Lung microvascular endothelial cell (primary cell): ENCODE results near the gene RRAGD. TPM values are rescaled to one million over a fixed set of nuclear protein-coding genes. Genes with fewer than 3 reads are reported as not detected.
A peak's percentile ranks its signal among the peaks of the same experiment; 100 is the strongest.

Experiments used
- DNase-seq, 2 donors: peaks; one replicate each; pipeline versions ENCODE4 v3.0.0 to v3.0.0-alpha.2; 2010; ENCODE audit warnings: low read depth in 2 of 2
- total RNA-seq: library from RNA; depleted of rRNA; stranded (reverse); fragments of >200 nt; gene quantifications from 2 replicates; pipeline ENCODE4 v1.2.1, GENCODE V29; 2014

Gene RRAGD, protein sequence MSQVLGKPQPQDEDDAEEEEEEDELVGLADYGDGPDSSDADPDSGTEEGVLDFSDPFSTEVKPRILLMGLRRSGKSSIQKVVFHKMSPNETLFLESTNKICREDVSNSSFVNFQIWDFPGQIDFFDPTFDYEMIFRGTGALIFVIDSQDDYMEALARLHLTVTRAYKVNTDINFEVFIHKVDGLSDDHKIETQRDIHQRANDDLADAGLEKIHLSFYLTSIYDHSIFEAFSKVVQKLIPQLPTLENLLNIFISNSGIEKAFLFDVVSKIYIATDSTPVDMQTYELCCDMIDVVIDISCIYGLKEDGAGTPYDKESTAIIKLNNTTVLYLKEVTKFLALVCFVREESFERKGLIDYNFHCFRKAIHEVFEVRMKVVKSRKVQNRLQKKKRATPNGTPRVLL
- total RNA-seq, result 0.22 and 0.60 TPM in 2 replicates

DNA sequence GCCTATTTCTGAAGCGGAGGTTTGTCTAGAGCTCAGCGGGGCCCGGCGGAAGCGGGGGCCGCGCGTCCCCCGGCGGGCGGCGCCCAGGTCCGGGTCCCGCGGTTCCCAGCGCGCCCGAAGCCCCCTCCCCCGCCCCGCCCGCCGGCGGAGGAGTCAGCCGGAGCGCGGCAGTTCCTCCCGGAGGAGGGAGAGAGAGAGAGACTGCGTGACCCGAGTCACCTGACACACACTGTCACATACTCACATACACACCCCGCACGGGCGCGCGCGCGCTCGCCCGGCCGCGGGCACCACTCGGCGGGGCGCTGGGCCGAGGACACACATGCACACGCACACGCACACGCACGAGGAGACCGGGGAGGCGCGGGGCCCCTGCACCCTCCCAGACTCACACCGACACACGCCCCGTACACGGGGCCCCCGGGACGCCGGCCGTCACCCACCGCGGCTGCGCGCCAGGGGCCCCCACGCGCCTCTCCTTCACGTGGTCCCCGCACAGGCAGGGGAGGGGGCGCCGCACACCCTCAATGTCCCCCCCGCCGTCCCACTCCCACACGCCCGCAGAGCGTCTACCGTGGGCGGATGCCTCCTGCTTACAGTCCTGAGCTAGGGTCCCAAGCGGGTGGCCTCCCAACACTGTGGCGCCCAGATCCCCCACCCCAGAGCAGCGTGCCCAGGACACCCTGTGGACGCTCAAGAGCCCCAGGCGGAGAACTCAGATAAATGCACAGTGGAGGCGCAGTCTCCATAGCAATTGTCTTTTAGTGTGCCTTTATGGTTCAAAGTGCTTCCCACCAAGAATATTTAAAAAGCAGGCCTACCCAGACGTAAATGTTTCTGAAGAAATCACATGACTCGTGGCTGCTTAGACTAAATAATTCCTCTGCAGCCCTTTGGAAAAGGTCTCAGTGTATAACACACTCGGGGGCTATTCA is at the start of gene RRAGD:
TSS of gene RRAGD (minus strand) at position 203 of the 935 bp plus-strand sequence. CDS start 280 bp downstream, outside the sequence.
- DNase-seq, result peak in 1 of 2 donors; percentile 24

DNA sequence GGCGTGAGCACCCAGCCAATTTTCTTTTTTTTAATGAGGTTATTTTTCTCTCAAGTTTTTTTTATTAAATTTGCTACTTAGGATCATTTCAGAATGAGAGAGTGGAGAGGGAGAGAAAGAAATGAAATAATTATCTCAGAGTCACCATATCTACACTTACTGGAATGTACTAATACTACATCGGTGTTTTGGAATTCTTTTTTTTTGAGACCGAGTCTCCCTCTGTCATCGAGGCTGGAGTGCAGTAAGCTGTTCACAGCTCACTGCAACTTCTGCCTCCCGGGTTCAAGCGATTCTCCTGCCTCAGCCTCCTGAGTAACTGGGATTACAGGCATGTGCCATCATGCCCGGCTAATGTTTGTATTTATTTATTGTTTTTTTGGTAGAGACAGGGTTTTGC is 48.6 kb upstream of the RRAGD start:
- no peak for DNase-seq

DNA sequence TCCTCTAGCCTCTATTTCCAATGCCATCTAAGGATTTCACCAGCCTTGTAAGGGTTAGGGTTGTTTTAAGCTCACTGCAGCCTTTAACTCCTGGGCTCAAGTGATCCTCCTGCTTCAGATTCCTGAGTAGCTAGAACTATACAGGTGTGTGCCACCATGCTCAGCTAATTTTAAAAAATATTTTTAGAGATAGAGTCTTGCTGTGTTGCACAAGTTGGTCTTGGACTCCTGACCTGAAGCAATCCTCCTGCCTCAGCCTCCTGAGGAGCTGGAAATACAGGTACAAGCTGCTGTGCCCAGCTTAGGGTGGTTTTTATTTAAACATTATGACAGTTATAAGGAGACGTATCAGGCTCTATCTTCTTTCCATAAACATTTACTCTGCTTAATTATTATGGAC is 47.4 kb upstream of the RRAGD start:
- DNase-seq, result no peak

DNA sequence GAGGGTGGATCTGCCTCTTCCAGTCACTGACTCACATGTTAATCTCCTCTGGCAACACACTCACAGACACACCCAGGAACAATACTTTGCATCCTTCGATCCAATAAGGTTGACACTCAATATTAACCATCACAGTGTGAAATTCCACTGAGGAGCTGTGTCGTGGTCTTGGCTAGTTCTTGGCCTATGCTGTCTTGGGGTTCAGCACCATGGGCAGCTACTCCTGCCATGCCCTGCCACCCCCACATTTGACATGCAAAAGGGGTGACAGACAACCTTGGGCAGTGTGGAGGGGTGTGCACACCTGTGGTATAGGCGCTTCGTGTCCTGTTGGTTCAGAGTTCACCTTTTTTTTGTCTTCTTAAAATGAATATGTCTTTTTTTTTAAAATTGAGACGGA is 46.6 kb upstream of the RRAGD start:
- no peak for DNase-seq

DNA sequence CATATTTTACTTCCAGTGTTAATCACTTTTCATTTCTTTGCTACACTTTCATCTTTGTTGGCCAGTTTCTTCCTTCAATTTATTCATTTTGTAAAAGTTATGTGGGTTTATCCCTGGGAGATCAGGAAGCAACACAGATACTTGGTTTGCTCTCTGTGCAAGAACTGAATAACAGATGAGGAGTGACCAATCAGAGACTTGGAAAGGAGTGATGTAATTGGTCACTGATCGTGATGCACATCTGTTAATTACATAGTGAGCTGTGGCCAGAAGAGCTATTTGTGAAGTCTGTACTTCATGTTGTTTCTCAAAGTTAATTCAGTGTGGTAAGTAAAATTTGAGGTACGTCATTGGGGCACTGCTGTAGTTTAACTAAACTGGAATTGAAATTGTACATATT is 42.2 kb upstream of the RRAGD start:
- no peak for DNase-seq

DNA sequence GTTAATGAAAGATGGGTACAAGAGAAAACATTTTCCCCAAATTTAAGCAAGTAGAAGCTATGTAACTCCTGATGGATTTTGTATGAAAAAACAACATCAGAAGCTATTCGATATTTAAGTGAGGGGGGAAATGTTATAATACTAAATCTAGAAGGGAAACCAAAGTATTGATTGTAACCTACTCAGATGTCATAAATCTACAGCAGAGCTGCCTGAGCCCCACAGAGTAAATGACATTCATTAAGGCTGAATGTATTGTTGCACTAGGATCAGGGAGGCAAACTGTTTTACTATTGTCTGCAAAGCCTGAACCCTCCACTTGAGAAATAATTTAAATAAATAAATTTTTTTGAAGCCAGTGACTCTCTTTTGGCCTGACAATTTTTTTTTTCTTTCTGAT is 40.2 kb upstream of the RRAGD start:
- no peak for DNase-seq

DNA sequence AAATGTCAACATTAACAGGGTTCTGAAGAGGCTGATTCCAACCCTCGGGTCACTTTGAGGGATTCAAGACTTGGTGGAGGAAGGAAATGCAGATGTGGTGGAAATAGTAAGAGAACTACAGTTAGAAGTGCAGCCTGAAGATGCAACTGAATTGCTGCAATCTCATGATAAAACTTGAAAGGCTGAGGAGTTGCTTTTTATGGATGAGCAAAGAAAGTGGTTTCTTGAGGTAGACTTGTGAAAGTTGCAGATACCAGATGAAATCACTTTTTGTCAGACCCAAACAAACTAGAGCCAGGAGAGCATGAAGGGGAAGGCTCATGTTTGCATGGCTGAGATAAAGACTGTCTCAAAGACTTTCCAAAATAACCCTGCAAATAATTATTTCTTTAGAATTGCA is 37.1 kb upstream of the RRAGD start:
- DNase-seq, result no peak

DNA sequence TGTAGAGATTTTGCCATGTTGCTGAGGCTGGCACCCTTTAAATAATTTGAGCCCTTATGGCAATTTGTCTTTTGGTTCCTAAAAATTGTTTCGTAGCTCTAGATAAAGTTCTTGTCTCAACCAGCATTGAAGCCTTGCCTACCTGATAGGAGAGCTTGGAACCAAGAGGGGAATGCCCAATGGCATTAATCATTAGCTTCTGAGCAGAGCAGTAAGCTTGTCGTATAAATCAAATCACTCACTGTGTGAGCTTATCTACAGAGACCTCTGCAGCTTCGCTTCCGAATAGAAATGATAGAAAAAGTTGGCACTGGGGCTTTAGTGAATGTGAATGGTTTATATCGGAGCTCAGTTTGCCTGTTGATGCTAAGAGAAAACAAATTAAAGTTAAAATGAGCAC is 31.6 kb upstream of the RRAGD start:
- DNase-seq, result no peak

DNA sequence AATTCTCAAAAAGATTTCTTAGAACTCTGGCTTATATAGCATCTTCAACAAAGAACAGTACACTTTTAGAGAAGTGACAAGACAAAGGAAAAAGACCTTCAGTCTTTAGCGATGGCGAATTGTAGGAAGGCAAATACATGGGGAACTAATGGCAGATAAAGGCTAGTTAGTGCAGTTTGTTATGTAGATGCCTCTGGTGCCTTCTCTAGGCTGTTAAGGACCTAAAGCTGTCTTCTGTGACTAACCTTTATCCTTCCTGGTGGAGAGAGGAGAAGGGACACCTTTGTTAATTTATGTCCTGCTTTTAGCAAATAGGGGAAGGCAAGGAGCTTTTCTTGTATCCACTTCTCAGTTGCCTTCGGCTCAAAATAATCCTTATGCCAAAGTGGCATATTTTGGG is 28.1 kb upstream of the RRAGD start:
- DNase-seq, result no peak

DNA sequence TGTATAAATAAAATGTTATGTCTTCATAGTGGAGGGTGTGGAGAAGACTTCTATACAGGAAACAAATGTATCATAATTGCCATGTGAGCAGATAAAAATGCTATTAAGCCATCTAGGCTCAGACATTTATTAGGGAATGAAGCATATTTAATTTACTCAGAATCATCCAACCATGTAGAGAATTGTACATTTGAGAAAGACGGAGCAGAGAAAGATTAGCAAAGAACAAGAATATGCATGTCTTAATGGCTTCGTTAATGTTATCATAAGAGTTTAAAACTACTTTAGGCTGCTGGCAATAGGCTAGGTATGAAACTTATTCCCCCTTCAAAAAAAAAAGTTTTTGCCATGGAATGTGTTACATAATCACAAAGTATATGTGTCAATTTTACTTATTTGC is 26.9 kb upstream of the RRAGD start:
- DNase-seq, result no peak

DNA sequence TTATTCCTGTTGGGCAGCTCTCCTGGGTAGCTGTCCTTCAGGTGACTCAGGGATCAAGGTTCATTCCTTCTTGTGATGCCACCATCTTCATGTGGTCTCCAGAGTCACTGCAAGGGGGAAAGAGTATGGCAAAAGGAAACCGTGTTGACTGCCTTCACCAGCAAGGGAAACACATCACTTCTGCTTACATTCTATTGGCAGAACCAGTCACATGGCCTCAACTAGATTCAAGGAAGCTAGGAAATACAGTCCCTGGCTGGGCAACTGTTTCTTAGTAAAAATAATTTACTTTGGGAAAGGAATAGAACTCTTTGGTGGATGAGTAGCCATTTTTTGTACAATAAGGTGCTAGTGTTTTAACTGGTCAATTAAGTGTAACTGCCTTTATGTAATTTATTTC is 26.2 kb upstream of the RRAGD start:
- DNase-seq, result no peak

DNA sequence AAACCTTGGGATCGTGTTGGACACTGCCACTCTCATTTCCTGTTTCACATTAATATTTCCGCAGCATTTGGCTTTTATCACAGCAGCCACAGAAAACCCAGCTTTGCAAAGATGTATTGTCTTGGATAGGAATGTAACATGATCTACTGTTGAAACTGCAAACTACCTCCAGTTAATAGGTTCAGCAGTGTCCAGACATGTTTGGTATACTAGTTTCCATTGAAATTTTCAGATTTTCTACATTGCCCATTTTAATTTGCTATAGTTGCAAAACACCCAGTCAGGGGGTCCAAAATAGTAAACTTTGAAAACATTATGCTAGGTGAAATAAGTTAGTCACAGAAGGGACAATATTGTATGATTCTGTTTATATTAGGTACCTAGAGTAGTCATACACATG is 24.2 kb upstream of the RRAGD start:
- peak in 1 of 2 donors; percentile 54 for DNase-seq

DNA sequence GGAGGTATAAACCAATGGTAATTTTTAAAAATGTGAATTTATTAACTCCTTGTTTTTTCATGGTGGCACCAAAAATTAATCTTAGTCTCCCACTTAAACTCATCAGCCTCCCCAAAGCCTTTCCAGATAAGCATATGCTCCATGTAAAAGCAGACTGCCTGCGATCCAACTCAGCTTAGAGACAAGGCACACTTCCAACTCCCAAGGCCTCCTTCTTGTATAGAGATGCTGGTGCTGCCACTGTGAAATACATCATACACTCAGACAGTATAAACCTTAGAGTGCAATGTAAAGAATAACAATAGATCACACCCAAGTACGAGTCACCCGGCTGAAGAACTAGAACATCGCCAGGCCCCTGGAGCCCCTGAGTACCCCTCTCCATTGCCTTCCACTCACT is 22.9 kb upstream of the RRAGD start:
- DNase-seq, result no peak

DNA sequence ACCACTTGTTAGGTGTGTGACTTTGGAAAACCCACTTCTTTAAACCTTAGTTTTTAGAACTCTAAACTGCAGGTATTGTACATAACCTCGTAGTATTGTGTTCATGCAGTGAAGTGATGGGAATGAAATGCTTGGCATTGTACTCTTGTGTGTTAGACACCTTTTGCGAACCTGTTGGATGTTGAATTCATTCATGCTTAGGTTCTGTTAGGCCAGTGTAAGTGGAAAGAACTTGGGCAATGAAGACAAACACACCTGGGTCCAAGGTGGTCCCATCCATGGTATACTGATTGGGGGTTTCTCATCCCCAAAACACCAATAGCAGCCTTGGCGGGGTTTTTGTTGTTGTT is 22.1 kb upstream of the RRAGD start:
- DNase-seq, result no peak

DNA sequence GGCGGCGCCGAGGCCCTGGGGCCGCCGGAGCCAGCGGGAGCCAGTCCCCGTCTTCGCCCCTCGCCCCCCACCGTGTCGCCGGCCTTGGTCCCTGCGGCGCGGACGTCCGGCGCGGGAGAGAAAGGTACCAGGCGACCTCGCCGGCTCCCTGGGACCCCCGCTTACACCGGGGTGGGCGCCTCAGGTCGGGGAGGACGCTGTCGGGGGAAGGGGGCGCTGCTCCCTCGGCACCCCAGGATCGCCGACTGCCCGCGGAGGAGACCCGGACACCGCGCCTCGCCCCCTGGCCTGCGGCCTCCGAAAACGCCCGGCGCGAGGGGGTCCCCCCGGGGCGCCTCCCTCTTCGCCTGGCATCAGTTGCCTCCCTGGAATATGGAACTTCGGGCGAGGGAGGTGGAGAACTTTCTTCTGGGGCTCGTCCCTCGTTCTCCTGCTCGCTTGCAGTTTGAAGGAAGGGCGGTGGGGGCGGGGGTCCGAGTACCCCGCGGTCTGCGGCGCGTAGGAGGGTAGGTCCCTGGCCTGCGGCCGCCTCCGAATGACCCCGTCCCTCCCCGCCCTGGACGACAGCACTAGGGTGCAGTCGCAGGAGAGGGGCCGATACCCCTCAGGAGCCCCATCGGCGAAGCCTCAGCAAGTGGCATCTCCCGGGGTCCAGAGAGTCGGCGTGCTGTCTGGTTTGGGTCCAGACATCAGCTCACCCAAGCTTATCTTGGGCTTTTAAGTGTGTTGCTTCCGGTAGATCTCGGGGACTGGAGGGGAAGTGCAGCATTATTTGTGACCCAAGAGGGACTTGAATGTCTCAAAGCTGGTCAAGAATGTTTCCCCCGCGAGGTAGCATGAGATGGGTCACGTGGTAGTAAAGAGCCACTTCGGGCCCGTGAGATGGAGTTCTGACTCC is 21.4 kb upstream of the RRAGD start:
- DNase-seq, result no peak

DNA sequence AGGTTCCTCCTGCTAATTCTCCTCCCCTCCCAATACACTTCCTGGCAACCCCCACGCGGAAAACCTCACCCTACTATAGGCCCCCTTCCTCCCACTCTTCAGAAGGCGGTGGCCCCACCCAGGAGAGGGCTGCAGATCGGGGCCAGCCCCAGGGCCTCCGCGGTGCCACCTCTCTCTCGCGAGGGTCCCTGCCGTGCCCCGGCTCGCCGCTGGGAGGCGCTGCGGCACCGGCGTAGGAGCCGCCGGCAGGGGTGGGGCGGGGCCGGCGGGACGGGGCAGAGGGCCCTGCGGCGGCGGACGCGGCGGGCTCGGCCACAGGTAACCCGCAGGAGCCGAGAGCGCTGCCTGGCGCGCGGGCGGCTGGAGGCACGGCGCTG is 20.8 kb upstream of the RRAGD start, which contains the start of gene ANKRD6:
TSS of gene ANKRD6 (plus strand) at position 278 of the 377 bp plus-strand sequence. CDS start 133,825 bp downstream, outside the sequence.
- peak; percentile 37 to 67 for DNase-seq

DNA sequence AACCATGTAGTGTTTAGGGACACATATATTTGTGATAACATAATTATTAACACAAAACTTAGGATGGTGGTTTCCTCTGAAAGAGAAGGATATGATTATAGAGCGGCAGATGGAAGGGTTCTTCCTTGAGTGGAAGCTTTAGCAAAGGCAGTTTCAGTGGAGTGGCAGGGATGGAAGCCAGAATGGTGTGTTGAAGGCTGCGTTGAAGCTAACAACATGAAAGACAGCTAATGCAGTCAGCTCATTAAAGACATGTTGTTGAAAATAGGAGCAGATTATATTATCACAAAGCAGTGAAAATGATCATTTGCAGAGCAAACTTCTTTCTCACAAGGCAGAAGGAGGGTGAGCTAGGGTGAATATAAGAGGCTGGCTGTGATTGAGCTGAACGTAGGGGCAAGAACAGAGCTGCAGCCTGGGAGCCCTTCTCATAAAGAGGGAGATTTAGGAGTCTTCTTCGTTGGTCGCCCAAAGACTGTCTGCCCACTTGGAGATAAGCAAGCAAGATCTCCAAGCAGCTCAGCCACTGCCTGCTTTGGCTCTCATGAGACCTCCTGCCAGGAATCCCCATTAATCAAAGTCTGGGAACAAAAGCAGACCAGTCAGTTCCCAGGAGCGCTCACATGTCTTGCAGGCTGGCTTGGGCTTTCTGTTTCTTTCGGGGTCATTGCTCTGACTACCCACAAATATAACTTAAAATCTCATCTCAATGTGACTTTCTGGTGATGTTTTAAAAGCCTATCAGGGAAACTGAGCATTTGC is 18.3 kb upstream of the RRAGD start:
- peak in 1 of 2 donors; percentile 8 for DNase-seq

DNA sequence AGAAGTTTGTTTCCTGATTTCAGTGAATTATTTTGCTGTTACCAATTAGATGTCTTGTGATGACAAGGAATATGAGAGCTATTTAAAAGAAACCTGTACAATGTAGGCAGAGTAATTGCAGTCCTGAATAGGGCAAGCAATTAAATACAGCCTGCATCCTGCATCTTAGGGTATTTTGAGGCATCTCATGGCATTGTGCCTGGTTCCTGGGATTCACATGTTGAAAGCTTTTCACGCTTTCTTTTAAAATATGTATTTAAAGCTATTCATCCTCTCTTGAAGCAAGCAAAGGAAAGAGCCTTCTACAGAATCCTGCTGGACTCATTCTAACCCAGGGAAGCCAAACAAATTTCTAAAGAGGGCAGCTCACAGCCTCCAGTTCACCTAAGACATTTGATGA is 4.7 kb upstream of the RRAGD start:
- DNase-seq, result no peak

DNA sequence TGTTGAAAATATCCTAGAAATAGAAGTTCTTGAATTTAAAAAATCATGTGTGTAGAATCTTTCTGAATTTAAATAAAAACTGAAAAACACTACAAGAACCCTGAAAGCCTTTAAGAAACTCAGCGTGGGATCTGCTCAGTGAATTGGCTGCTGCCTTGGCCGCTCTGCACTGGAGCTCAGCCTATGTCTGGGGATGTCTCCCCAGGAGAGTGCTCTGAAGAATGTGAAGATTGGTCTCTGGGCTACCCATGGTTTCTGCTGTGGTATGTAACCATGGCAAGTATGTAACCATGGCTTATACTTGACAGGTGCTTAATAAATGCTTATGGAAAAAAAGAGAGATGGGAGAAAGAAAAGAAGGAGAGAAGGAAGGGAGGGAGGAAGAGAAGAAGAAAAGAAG is 3.1 kb upstream of the RRAGD start:
- no peak for DNase-seq

DNA sequence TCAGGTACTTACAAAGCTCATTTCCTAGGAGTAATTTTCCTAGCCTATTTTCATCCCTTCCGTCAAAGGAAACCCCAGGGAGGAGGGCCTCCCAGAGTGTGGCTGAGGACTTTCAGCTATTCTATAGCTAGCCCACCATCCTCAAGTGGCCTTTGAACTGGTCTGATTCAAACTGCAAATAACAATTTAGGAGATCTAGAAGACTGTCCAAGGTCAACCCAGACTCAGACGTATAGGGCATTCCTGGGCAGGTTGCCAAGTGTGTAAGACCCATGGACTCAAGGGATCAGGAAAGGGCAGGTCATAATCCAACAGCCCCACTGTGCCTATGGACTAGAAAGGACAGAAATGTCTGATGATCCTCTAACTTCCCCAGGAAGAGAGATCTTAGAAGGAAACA is 2.1 kb upstream of the RRAGD start:
- no peak for DNase-seq

DNA sequence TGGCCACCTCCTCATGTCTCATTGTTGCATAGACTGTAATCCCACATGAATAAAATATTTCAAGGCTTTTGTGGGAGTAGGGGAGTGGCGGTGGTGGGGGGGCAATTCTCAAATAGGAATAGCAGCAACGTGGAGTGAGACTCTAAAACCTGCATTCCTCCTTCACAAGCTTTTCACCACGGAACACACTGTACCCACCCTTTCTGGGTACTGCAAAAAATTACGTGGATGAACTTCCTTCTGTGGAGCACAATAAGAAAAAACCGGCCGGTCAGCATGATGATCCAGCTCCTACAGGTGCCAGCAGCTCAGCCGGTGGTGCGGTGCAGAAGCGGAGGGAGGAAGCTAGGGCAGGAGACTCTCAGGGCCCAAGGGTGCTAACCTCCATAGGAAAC is 930 bp upstream of the RRAGD start:
- no peak for DNase-seq
